GM18873 (cell line): Measurements from ENCODE around the gene C5orf52.

Experiments used
- ATAC-seq: cut with Tn5 transposase; IDR thresholded peaks from one replicate; pipeline ENCODE4 v1.9.1; 2021; ENCODE audit warnings: mild to moderate bottlenecking, moderate library complexity, moderate number of reproducible peaks; ENCODE audit not compliant: unreplicated experiment, low FRiP score

The C5orf52 gene

GRCh38 chr5:157670662-157671591, at the start of gene C5orf52:
Gene C5orf52, plus strand, starts transcription at chr5:157671533. Its CDS starts 82 bp downstream, at chr5:157671615.
- no peak for ATAC-seq

DNA sequence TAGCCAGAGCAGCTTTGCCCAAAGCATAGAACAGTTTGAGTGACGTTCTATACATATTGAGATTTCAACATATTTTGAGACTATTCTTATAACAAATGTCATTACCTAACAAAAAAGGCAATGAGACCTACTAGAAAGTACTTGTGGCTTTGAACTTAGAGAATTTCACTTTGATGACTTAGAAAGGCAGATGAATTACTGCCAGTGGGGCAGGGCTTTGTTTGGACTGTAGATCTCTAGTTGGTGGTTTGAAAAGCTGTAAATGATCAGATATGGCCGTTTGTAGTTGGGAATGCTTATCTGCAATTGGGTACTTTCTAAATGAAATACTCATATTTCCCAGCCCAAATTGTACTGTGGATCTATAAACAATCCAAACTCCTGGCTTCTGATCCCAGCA, 47.2 kb upstream of the C5orf52 start:
- no peak for ATAC-seq

DNA sequence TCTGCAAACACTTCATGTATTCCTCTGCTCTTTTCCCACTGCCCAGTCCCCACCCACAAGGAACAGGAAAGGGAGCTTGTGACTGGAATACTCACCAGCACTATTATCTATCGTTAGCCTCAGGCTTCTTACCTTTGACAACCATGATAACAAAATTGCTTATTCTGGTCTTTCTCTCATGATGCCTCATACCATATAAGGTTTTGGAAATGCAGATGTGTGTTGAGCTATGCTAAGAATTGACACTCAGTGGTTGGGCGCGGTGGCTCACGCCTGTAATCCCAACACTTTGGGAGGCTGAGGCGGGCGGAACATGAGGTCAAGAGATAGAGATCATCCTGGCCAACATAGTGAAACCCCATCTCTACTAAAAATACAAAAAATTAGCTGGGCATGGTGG, 44.5 kb upstream of the C5orf52 start:
- no peak for ATAC-seq

- no peak for ATAC-seq
Observed at GRCh38 chr5:157630341-157630740, 41.0 kb upstream of the C5orf52 start.

GRCh38 chr5:157640406-157641066, 30.8 kb upstream of the C5orf52 start:
- ATAC-seq: no peak

DNA sequence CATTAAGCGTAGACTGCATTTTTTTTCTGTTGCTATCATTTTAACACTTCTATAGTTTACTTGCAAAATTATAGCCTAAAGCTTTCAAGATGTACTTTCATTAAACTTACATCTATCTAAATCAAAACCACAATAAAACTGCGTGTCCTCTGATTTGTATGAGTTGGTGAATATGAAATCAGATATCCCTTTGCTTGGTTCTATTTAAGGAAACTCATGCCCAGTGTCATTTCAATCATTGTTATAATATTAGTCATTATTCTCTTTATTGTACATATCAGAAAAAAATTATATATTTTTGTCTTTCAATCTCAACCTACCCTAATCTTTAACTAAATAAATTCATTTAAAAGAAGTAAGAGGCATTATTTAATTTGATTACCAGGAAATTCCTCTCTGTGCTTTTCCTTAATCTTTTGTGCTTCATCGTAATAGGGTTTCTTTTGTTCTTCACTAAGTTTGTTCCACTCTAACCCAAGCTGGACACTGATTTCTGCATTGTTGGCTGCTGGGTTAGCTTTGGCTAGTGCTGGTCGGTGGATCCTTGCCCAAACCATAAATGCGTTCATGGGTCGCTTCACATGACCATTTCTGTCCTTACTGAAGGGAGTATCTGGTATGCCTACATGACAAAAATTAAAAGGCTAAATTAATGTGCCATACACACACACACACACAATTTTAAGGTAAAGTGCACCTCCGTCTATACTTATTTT, 22.9 kb upstream of the C5orf52 start:
- ATAC-seq: no peak

DNA sequence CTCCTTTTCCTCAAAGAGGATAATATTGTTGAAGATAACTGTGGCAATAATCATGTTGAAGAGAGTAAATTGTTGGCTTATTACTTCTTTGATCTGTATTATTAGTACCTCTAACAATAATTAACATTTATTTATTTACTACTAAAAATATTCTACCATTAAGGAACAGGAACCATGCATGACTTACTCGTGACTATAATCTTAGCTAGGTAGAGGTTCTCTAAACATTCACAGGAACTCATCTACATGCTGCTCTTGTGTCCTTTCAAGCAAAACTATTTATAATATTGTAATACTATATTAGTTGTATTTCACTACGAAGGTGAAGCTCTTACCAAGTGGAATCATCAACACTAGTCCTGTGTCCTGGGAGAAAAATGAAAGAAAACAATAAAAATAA, 22.2 kb upstream of the C5orf52 start:
- ATAC-seq: no peak

DNA sequence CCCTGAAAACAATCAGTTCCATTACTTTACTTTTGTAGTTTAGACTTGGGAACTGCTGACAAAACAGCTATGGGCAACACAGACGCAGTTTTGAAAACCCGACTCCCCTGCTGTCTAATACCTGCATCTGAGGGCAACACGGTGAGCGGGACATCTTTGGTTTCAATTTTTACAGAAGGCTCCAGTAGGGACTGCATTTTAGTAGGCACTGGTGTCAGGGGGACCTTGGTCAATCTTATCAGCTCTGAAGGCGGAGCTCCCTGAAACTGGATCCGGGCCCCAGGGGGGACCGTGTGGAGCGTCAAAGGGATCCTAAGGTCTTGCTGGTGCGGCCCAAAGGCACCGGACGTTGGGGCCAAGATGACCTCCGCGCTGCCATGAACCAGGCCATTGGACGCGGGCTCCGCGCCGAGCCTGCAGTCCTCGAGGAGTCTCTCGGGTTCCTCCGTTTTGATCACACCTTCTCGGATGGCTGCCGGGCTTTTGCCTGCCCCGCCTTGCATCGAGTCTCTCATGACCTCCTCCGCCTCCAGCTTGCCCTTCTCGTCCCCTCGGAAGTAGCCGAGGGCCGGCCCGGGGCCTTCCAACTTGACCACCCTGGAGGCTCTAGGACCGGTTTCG, 20.2 kb upstream of the C5orf52 start:
- no peak for ATAC-seq

DNA sequence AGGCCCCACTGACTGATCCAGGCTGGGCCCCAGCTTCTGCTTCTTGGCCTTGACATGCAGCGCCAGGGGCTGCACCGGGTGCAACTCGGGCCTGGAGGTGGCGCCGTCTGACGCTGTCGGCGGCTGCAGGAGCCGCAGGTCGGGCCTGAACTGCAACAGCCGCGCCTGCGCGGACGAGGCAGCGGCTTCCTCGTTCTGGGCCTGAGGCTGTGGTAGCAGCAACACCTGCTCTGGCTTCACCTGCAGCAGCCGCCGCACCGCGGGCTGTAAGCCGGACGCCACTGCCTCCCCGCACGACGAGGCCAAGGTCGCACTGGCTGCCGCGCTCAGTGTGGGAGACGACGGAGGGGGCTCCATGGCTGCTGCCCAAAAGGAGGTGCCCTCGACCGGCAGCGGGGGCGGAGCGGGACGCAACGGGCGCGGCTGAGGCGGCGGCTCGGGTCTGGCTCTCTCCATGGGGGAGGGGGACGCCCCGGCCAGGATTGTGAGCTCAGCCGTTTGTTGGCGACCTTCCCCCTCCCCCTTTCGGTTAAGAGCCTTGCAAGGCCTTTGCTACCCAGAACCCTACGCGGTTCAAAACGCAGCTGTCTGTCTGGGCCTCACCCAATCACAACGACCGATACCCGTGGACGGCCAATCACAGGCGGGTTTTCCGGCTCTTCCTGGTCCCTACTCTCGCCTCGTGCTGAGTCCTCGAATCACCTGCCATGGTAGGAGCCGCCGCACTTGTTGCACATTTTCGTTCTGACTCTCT, 19.5 kb upstream of the C5orf52 start:
- ATAC-seq: no peak

DNA sequence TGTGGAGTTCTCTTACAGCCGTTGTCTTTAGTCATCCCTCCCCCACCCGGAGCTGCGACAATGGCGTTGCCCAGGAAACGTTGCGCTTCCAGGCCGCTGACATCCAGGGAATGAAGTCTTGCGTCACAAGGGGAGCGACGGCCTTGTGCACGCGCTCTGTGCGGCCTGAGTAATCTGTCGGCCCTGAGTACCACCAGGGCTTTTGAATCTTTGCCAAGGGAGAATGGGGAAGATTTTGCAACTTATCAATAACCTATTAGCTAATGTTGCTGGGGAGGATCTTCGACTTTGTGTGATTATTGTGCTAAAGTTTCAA, 19.0 kb upstream of the C5orf52 start, which contains the start of gene SOX30:
TSS of gene SOX30 (minus strand) at position 62 of the 316 bp plus-strand sequence. CDS start 360 bp downstream, outside the sequence.
- no peak for ATAC-seq

DNA sequence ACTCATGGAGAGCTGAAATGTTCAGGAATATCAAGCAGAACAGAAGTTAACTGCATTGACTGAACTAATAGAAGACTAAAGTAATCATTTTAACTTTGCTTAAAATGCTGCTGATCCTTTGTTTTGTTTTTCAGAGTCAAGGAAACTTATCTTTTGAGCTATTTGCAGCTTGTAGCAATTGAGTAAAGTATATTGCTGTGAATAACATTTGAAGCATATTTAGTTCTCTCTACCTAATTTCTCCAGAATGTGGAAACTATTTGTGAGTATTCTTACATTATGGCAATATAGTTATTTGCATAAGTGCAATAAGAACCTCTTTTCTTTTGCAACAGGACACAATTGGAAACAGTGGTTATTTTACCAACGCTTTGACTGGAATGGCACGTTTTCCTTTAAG, 13.8 kb upstream of the C5orf52 start:
- no peak for ATAC-seq

- no peak for ATAC-seq
Observed at GRCh38 chr5:157658893-157659292, 12.4 kb upstream of the C5orf52 start.

GRCh38 chr5:157659868-157660660, 11.3 kb upstream of the C5orf52 start:
- ATAC-seq: no peak

- no peak for ATAC-seq
Observed at GRCh38 chr5:157665467-157666070, 5.8 kb upstream of the C5orf52 start.

GRCh38 chr5:157668356-157668755, 3.0 kb upstream of the C5orf52 start:
- ATAC-seq: no peak

GRCh38 chr5:157669701-157670097, 1.6 kb upstream of the C5orf52 start:
- no peak for ATAC-seq

DNA sequence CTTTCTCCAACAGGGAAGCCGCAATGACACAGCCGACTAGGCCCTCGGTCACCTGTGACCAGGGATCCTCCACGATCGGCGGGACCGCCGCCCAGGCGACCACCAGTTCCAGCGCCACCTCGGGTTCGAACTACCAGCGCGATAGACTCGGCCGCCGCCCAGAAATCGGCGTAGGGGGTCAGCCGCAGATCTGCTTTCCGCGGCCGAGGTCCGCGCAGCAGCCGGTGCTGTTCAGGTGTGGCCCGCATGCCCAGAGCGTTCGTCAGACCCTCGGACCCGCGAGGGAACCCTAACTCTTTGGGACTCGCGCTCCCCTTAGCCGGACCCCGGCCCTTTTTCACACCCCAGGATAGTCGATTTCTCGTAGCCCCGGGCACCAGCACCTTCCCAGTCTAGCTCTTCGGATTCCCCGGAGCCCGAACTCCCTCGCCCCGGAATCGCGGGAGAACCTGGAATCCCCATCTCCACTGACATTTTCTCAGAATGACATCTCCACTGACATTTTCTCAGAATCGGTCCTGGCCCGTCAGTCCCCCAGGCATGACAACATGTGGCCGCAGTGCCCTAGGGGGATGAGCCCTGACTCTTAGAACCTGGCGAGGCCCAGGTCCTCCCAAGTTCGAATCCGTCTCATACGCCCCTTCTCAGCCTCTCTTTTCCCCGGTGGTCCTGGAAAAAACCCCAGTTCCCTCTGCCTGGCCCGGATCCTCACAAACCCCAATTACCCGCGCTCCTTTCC, 428 bp downstream of the C5orf52 start:
- ATAC-seq: no peak

DNA sequence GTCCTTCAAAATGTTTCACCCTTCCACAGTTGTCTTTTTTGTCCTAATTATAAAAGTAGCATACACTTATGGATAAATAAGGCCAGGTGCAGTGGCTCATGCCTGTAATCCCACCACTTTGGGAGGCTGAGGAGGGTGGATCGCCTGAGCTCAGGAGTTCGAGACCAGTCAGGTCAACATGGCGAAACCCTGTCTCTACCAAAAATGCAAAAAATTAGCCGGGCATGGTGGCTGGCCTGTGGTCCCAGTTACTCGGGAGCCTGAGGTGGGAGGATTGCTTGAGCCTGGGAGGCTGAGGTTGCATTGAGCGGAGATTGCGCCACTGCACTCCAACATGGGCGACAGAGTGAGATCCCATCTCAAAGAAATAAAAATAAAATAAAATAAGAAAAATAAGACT, 1.6 kb downstream of the C5orf52 start:
- no peak for ATAC-seq
